Fibroblast of skin of abdomen (primary cell): Measurements from ENCODE around the gene POM121L2. TPM values are rescaled to one million over a fixed set of nuclear protein-coding genes. Genes with fewer than 3 reads are reported as not detected.
A peak's percentile ranks its signal among the peaks of the same experiment; 100 is the strongest.

Source experiments
- DNase-seq: peaks from one replicate; pipeline ENCODE4 v3.0.0-alpha.2; 2013
- polyA plus RNA-seq, 2 experiments: library from polyadenylated mRNA; unstranded; fragments of 120-200 nt; gene quantifications; one replicate each; pipeline ENCODE4 v1.2.1, GENCODE V29; 2013; ENCODE audit not compliant: insufficient read length in 2 of 2

Gene POM121L2
- not detected for polyA plus RNA-seq (2013, experiment 1 of 2; ENCODE audit: insufficient read length)
- not detected for polyA plus RNA-seq (2013, experiment 2 of 2; ENCODE audit: insufficient read length)

DNA sequence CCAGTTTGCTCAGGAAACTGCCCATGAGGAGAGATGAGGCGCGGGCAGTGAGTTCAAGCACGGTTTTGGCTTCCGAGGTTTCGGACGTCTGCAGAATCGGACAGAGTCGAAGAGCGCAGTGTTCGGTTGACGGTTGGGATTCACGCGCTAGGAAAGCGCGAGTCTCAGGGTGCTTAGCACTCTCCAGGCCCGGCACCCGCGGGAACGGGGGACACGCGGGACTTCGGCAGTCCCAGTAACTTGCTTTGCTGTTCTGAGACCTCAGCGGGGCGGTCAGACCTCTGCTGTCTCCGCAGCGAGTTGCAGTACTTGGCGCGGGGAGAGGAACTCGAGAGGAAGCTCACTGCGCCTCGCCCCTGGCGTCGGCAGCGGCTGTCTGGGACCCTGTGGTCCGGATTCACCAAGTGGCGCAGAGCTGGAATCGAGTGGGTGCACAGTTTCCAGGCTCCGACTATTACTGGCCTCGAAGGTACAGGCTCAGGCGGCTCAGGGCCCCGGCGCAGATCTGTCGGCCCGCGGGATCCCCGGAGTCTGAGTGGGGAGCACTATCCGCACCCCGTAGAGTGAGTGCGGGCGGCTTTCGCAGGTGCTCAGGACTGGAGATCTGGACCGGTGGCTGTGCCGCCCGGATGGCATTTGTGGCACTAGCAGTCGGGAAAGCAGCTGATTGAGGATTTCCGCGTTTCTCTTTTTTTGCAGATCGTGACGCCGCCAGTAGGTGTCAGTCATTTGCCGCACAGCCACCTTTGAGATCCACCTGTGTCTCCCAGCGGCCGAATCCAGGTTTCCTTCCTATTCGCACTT lies at the start of gene POM121L2:
Gene POM121L2 (minus strand): TSS at position 128 of the 804 bp plus-strand sequence. CDS start 103 bp downstream, at position 25.
- DNase-seq = peak; percentile 25

DNA sequence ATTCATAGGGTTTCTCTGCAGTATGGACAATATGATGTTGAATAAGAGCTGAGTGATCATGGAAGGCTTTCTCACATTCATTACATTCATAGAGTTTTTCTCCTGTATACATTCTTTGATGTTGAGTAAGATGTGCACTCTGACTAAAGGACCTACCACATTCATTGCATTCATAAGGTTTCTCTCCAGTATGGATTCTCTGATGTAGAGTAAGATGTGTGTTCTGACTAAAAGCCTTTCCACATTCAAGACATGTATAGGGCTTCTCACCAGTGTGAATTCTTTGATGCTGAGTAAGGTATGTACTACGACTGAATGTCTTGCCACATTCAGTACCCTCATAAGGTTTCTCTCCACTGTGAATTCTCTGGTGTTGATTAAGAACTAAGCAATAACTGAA lies 47.2 kb upstream of the POM121L2 start:
- DNase-seq = no peak

DNA sequence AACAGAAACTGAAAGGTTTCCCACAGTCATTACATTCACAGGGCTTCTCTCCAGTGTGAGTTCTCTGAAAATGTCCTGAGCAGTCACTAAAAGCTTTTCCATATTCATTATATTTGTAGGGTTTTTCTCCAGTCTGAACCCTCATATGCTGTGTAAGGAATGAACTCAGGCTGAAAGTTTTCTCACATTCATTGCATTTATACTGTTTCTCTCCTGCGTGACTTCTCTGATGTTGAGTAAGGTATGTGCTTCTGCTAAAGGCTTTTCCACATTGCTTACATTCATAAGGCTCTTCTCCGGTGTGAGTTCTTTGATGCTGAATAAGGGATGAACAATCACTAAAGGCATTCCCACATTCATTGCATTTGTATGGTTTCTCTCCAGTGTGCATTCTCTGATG lies 46.7 kb upstream of the POM121L2 start:
- no peak for DNase-seq

DNA sequence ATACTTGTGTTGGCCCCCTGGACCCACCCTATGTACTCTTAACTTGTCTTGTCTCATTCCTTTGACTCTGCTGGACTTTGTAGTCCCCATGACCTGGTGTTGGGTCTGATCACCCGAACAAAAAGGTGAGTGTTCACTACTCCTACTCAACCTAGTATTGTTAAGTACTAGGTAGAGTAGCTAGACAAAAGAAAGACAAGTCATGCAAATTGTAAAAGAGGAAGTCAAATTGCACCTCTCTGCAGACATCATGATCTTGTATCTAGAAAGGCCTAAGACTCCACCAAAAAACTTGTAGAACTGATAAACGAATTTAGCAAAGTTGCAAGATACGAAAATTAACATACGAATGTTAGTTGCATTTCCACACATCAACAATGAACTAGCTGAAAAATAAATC lies 40.8 kb upstream of the POM121L2 start:
- DNase-seq = no peak

DNA sequence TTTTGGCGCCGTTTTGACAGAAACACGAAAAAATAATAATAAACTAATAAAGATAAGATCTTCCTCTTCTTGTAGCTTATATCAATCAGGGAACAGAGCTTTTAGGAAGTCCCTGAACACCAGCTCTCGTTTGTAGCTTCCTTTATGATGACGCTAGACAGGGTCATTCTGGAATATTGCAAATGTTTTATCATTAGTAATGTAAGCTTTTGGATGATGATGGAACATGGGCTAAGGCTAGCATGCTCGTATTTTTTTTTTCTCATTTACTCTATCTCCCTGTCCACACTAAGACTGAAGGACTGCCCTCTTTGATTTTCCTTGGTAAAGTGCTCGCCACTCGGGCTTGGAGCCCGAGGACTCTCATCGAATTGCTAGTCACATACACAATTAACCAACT lies 22.1 kb upstream of the POM121L2 start:
- no peak for DNase-seq

DNA sequence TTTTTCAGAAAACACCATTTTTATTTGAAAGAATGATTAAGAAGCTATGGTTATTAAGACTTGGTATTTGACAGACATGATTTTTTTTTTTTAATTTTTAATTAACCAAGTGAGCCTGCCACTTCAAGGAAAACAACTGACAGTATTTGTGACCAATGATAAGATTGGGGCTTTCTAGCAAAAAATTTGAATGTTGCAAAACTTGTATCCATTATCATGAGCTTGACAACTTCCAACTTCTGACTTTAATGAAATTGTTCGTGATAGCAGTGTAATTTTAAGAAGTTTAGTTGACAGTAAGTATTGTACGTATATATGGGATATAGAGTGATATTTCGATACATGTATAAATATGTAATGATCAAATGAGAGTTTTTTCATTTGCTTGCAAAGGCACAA lies 21.6 kb upstream of the POM121L2 start:
- DNase-seq = no peak

DNA sequence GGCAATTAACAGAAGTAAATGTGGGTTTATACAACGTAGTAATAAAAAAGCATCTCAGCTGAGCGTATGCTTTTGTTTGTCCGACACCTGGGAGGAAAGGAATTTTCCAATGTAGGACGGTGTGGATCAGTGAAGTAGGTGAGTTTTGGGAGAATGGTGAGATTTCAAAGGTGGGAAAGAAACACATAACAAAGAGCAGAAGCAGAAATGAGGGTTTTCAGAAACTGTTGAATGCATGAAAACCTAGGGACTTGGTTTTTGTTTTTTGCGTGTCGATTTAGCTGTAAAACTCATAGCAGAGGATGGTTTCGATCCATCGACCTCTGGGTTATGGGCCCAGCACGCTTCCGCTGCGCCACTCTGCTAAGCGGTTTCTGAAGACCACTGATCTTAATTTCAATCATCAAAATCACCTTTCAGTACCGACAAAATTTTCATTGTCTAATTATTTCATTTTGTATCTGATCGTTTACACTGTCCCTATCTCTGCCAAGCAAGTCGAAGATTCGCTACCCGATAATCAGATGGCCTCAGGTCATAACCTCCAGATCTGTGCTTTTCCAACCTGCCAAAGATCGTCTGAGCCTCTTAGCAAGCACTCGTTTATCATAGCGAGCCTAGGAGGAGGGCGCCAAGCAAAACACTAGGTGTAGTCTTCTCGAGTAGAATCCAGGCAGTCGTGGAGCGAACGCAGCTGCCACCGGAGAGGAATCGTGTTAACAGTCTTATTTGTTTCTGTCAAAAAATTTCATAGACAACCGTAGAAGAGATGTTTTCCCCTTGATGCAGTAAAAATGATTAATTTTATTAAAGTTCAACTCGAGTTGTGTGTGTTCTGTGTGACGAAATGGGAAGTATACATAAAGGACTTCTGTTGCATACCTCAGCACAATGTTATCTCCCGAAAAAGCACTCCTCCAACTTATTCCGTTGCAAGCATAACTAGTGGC lies 20.9 kb upstream of the POM121L2 start:
- peak; percentile 60 for DNase-seq

DNA sequence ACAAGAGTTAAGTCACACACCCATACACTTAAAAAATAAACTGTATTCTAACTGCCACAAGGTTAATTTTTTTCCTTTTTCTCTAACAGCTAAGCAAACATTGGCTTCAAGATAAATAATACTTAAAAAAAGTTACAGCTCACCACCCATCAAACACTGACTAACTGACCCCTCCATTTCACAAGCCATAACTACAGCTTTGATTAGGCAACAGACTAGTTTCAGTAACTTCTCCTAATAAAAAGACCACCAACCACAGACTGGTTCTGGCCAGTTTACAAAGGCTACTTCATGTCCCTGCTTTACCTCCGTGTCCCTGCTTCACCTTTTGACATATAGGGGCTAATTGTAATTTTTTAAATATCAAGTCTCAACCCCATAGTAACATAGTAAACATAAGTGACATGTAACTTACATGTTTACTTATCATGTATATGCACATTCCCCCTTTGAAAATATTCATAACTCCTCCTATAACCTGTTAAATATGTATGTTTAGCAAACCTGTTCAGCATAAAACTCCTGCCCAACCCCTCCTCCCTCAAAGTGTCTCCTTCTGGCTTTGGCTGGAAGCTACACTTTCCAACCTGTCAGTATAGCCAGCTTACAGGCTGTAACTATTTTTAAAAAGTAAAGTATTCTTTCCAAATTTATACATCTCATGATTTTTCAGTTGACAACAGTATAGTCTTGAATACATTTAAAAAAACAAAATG lies 15.1 kb upstream of the POM121L2 start:
- no peak for DNase-seq

DNA sequence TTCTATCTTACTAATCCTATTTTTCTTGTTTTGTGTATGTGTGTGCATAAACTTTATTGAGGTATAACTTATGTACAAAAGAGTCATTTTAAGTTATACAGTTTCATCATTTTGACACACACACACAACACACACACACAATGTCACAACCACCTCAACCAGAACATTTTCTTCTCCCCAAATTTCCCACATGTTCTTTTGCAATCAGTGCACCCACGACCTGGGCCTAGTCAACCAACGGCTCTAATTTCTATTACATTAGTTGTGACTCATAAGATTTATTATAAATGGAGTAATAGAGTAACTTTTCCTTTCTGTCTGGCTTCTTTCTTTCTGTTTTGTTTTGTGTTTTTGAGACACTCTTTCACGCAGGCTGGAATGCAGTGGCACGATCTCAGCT lies 9.8 kb upstream of the POM121L2 start:
- no peak for DNase-seq

DNA sequence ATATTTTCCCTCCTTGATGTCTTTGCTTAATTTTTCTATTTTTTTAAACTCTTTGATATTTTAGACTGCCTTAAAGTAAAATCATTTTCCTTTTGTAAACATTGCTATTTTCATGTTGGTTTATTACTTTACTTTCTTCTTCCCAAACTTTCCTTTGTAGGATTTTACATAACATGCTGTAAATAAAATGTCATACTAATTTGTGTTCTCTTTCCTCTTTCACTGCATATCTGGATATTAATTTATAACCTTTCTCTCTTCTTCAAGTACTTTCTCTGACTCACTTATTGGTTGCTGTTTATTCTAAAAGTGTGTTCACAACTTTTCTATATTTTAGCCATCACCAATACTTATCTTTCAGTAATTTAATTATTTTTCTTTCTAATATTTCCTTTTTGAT lies 9.3 kb upstream of the POM121L2 start:
- DNase-seq = no peak

DNA sequence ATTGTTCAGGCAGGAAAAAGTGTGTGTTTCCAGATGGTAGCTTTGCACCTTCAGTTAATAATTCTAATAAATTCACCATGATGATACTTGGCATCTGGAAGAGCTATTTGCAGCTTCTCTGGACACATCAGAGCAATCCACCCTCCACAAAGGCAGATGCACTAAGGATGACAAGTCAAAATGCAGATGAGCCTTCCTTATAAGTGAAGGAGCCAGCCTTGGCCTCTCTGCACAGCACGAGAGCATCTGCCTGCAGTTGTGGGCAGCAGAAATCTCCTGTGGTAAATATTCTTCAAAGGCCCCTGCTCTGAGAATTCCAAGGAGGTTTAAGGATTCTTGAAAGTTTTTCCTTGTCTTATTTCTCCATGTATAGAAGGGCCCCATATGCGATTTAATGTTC lies 6.9 kb upstream of the POM121L2 start:
- DNase-seq = no peak

DNA sequence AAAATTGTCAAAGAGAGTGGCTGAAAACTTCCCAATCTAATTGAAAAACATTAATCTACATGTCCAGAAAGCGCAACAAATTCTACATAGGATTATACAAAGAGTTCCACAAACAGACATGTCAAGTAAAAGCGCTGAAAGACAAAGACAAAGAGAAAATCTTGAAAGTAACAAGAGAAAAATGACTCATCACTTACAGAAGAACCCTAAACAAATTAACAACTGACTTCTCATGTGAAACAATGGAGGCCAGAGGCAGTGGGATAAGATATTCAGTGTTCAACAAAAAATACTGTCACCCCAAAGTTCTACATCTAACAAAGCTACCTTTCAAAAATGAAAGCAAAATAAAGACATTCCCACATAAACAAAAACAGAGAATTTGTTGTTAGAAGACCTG lies 2.0 kb upstream of the POM121L2 start:
- DNase-seq = no peak

DNA sequence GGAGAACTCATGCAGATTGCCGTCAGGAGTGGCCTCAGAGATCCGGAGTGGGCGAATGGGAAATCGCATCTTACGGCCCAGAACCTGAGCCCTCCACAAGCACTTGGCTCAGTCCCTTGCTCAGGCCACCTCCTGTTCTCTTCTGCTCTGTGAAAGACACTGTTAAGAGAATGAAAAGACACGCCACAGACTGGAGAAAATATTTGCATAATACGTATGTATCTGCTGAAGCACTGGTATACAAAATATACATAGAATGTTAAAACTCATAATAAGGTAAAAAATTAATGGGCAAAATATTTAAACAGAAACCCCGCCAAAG lies 838 bp upstream of the POM121L2 start:
- DNase-seq = no peak

DNA sequence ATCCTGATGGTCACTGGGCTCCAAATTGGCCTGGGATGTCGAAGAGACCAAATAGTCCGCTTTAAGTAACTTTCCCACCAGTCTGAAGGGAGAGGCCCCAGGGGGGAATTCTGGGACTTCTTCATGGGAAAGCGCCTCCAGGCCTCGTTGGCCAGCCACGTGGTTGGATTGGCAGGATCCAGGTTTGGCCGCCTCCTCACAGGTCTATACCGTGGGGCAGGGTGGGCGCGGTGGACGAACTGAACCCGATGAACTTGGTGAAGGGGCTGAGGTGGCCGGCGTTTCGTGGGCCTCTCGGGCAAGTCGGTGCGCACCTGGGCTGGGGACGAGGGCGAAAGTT lies 297 bp downstream of the POM121L2 start:
- DNase-seq = no peak

DNA sequence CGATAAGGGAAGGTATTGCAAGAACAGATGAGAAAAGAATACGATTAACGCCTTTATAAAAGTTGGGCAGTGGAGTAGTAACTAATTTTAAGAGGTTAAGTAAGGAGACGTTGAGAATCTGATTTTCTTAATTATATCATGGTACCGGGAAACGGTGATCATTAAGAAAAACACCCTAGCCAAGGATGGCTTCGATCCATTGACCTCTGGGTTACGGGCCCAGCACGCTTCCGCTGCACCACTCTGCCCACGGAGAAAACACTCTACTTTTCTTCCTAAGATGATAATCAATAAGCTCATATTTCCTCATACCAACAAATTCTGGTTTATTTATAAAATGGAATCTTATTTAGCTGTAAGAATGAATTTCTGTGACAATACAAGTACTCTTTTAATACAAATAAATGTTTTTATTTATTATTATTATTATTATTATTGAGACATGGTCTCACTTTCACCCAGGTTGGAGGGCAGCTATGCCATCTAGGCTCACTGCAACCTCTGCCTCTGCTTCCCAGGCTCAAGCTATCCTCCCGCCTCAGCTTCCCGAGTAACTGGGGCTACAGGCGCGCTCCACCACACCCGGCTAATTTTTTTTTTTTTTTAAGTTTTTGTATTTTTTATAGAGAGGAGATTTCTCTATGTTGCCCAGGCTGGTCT lies 8.3 kb downstream of the POM121L2 start:
- no peak for DNase-seq

DNA sequence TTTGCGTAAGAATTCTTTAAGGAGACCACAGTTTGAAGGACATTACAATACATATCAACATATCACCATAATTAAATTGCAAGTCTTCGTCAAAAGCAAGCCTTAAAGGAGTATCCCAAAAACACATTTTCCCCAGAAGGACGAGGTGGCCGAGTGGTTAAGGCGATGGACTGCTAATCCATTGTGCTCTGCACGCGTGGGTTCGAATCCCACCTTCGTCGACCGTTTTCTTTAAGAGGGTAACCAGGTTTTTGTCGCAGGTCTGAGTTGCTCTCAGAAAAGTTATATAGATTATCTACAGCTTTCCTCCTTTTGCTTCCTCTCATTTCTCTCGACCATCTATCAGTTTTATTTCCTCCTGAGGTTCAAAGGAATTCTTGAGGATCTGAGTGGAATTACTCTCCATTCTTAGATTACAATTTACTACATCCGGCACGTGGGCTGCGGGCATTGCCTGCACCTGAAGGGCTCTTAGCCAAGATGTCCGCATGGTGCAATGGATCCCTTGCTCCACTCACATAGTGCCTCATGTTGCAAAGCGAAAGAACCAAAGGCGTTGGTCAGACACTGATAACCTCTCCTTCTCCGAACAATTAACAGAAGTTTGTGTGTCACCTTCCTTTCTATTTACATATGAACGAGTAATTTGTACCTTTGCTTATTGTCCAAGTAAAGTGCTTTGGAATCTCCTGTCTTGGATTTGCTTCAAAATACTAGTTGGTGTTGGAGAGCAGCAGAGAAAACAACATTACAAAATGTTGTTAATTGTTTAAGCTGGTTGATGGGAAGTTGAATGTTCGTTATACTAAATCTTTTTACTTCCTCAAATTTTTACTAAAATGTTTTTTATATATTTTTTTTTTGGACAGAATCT lies 14.0 kb downstream of the POM121L2 start:
- peak; percentile 46 for DNase-seq

DNA sequence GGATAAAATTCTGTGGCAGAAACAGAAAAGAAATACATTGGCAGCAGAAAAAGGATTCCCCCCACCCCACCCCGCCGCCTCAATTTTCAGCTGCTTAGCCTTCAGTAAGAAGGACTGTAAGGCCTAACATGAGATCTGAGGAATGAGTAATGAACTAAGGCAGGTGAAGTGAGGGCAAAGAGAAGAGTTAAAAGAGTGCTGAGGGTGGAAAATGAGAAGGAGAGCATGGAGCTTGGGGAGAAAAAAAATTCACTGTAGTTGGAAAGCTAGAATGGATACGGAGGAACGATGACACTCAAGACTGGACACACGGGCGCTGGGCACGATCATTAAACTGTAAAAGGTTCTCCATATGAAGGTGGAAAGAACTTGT lies 14.6 kb downstream of the POM121L2 start:
- no peak for DNase-seq

DNA sequence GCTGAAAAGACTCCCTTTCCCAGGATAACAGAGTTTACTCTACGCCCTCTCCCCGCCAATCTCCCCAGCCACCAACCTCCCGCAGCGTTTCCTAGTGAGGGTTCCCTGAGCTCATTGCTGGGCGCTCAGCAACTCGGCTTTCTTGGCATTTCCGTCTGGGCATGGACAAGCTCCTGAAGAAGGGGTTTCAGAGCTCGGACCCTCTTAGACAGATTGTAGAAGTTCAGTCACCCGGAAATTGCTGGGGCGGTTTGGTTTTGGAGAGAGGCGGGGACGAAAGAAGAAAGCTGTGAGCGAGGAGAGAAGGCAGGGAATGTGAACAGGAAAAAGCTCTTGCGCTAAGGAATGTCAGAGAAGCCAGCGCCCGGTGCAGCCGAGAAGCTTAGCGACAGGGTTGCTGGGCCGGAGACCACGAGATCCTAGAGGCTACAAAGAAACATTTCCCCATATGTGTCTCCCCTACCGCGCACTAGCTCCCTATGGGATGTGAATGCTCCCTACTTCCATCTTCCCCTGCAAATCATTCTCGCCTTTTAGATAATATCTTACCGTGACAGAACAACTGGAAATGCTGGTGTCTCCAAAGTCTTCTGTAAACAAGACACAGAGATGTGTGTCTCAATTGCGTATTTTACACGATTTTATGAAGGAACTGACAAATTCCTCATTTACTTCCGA lies 15.8 kb downstream of the POM121L2 start:
- peak; percentile 46 for DNase-seq

DNA sequence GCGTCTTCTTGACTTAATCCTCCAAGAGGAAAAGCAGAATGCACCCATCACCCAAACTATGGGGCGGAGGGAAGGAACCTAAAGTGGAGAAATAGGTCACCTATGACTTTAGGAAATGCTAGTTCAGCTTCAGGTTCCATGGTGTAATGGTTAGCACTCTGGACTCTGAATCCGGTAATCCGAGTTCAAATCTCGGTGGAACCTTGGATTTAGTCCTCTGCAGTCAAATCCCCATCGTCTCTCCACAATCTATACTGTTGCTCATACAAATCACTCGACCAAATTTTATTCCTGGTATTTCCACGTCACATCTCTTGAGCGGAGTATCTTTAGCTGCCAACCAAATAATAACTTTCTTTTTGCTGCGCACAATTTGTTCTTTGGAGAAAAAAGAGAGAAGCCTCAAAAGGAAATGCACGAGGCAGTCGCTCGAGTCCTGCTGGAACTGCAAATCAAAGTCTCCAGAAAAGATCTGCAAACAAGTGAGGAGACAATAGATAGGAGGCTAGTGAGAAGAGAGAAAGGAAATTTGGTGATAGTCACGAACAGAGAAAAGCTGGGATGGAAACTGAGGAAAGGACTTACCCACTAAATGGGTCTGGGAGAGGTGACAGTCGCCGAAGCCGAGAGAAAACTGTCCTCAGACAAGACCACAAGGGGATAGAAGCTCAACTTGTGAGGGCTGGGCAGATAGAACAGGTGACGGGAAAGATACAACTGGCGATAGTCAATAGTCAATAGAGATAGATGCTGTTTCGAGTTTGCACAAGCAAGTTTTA lies 16.6 kb downstream of the POM121L2 start:
- DNase-seq = peak; percentile 74

DNA sequence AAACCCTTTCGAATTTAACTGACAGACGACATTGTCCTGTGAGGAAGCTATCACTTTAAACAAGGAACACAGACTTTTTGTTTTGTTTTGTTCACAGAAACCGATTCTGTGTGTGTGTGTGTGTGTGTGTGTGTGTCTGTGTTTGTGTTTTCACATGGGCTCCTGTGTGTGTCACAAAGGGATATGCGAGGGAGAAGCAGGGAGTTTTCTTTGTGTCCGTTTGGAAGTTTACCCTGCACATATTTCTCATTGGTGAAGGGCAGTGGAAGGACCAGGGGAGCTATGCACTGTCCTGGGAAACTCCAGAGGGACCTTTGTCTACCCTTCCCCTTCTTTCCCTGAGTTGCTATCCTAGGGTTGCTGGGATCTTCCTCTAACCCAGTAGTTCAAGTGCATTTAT lies 17.7 kb downstream of the POM121L2 start:
- no peak for DNase-seq
